Mesothelial cell of epicardium (in vitro differentiated cells): ENCODE data around the gene SLC22A5. TPM values are rescaled to one million over a fixed set of nuclear protein-coding genes. Genes with fewer than 3 reads are reported as not detected.
"Not testable (repeated sequence)": the region's sequence is repeated elsewhere in the genome, so short reads cannot be mapped to it uniquely, and the experiment has no call there.

ENCODE experiments used
- DNase-seq, 2 experiments: peaks; one replicate each; pipeline ENCODE4 v3.0.0; 2021; ENCODE audit warnings: low spot score in 2 of 2; ENCODE audit not compliant: unreplicated experiment in 2 of 2
- H3K27ac Mint-ChIP-seq: 2 replicates; pipeline ENCODE4 v1.8.0; 2021; ENCODE audit warnings: mixed read lengths
- H3K27me3 Mint-ChIP-seq: 2 replicates; pipeline ENCODE4 v1.8.0; 2021; ENCODE audit warnings: low read depth, mixed read lengths
- H3K36me3 Mint-ChIP-seq: 2 replicates; pipeline ENCODE4 v1.8.0; 2021; ENCODE audit warnings: mixed read lengths
- H3K4me1 Mint-ChIP-seq: 2 replicates; pipeline ENCODE4 v1.8.0; 2021; ENCODE audit warnings: mixed read lengths
- H3K4me3 Mint-ChIP-seq: 2 replicates; pipeline ENCODE4 v1.8.0; 2021; ENCODE audit warnings: mild to moderate bottlenecking, moderate library complexity, mixed read lengths
- H3K9me3 Mint-ChIP-seq: 2 replicates; pipeline ENCODE4 v1.8.0; 2021; ENCODE audit warnings: mixed read lengths
- total RNA-seq: library from RNA; stranded (reverse); gene quantifications from 3 replicates; pipeline ENCODE4 v1.2.1, GENCODE V29; 2021
- TF ChIP-seq, protein P1 (sequence below): fragments of 200-600 bp; sonication (generic); IDR thresholded peaks from one replicate; pipeline ENCODE4 v1.5.0; 2021; ENCODE audit warnings: antibody characterized with exemption; ENCODE audit not compliant: unreplicated experiment

The SLC22A5 gene
- total RNA-seq, 1 donor from 2014 or later = 31.1 TPM

DNA sequence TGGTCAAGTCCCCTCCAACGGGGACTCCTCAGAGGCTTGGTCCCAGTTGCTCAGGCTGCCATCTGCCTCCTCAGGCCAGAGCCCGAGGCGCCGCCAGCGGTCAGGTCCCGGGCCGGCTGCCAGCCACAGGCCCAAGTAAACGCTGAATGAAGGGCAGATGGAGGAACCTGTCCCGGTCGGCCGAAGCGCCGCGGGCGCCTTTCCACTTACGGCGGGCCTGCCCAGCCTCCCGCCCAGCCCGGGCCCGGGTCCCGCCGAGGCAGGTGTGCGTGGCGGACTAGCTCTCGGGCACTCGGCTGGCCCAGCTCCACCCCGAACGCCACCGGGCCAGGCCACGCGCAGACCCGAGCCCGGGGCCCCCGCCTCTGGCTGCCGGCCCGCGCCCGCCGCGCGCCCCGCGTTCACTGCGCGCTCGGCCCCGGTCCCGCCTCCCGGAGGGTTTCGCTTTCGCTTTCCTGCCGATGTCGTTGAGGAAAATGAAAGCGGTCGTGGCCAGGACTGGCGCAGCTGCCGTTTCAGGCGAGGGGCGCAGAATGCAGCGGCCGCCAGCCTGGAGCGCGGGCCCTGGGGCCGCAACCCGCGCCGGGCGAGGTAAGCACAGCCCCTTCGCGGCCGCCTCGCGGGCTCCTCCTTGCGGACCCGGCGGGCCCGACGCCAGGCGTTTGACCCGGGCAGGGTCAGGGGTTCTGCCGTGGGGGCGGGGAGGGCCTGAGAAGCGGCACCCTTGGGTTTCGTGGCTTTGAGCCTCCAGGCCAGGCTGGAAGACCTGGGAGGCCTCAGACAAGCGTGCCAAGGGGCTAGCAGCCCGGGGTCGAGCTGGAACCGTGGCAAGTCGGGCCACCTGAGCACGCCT lies 41.2 kb downstream of the SLC22A5 start:
- DNase-seq = peak; percentile 53 to 80
- Mint-ChIP-seq H3K27ac (peak overlapping the region; percentile 95), H3K4me3 (peak overlapping the region; percentile 77), H3K4me1 (peaks cover 50% of the 10 kb centered on the region), H3K36me3 (peaks cover 8% of the 10 kb centered on the region), H3K27me3 (no peaks in the 10 kb centered on the region), H3K9me3 (peaks cover 11% of the 10 kb centered on the region)
- TF ChIP-seq, protein P1, sequence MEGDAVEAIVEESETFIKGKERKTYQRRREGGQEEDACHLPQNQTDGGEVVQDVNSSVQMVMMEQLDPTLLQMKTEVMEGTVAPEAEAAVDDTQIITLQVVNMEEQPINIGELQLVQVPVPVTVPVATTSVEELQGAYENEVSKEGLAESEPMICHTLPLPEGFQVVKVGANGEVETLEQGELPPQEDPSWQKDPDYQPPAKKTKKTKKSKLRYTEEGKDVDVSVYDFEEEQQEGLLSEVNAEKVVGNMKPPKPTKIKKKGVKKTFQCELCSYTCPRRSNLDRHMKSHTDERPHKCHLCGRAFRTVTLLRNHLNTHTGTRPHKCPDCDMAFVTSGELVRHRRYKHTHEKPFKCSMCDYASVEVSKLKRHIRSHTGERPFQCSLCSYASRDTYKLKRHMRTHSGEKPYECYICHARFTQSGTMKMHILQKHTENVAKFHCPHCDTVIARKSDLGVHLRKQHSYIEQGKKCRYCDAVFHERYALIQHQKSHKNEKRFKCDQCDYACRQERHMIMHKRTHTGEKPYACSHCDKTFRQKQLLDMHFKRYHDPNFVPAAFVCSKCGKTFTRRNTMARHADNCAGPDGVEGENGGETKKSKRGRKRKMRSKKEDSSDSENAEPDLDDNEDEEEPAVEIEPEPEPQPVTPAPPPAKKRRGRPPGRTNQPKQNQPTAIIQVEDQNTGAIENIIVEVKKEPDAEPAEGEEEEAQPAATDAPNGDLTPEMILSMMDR = peak; percentile 70

DNA sequence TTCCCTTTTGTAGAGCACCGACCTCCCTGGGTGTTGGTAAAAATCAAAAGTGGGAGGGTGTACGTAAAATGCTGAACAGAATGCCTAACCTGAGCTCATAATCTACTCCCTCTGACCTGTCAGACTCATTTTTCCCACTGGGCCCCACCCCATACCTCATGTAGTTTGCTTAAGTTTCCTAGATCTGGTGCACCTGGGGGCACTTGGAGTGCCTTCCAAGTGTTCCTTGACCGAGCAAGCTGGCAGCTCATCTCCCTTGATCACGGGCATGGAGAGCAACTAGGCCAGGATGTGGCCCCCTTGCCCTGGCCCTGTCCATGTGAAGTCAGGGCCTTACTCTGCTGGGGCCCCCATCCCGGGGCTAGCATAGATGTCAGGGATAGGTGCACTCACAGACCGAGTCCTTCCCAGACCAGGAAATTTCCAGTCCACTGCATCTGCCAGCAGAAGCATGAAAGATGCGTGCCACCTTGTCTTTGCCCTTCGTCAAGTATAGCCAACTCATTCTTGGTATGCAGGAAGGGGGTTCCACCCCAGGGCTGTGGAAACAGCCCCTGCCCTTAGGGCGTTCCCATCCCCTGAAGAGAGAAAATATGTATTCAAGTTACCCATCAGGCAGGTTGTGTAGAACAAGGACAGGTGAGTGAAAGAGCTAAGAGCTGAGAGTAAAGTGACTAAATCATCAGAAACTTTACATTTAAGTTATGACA lies 41.9 kb downstream of the SLC22A5 start:
- Mint-ChIP-seq H3K4me3 (peak overlapping the region; percentile 69), H3K36me3 (peaks cover 8% of the 10 kb centered on the region), H3K4me1 (peaks cover 50% of the 10 kb centered on the region), H3K27ac (peak overlapping the region; percentile 94), H3K27me3 (no peaks in the 10 kb centered on the region), H3K9me3 (peaks cover 11% of the 10 kb centered on the region)
- no peak for DNase-seq
- TF ChIP-seq, protein P1 = no peak

DNA sequence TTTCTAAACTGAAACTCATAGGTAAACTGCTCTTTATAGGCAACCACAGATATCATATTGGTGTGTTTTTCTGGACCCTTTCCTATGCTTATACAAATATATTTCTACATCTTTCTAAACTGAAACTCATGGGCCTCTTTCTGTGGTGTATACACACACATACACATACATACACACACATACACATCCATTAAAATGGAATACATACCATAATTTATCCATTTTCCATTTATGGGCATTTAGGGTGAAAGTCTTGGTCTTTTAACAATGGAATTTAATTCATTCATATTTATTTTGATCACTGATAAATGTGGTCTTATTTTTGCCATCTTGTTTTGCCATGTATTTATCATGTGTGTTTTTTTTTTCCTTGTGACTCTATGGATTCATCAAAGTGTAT lies 44.1 kb downstream of the SLC22A5 start:
- no peaks in the 10 kb centered on the region for H3K27me3 Mint-ChIP-seq
- DNase-seq = no peak
- peak overlapping the region; percentile 20 for H3K27ac Mint-ChIP-seq
- no peak overlapping the region for H3K4me3 Mint-ChIP-seq
- H3K36me3 Mint-ChIP-seq = peaks cover 12% of the 10 kb centered on the region
- H3K9me3 Mint-ChIP-seq = peaks cover 4% of the 10 kb centered on the region
- H3K4me1 Mint-ChIP-seq = peaks cover 58% of the 10 kb centered on the region
- TF ChIP-seq, protein P1 = no peak

DNA sequence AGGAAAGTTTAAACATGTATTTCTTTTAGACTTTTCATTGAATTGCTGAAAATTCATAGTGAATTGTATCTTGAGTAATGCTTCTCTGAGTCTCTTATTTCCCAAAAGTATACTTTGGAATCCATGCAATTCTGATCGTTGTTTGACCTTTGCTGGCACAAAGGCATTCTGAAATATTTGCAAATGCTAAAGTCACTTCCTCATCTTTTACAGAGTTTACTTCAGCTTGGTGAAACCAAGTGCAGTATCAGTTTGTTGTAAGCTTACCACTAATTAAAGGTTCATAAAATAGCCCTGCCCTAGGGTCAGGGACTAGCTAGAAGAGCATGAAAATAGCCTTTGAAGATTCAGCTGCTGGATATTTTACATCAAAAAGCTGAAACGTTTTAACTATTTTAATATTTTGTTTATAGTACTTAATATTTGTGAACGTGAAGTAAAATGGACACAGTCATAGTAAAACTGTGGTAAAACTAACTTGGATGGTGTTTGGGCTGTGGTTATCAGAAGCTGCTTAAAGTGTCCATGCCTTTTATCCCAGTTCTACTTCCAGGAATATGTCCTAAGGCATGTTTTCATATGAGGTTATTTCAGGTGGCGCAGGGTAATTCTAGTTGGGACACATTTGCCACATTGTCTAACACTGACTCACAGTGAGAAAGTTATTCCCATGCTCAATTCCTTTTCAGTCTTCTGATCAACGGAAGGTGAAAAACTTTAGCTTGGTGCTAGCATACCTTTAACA lies 45.3 kb downstream of the SLC22A5 start:
- H3K27ac Mint-ChIP-seq = peak overlapping the region; percentile 91
- no peaks in the 10 kb centered on the region for H3K27me3 Mint-ChIP-seq
- H3K9me3 Mint-ChIP-seq = peaks cover 4% of the 10 kb centered on the region
- H3K36me3 Mint-ChIP-seq = peaks cover 12% of the 10 kb centered on the region
- peaks cover 55% of the 10 kb centered on the region for H3K4me1 Mint-ChIP-seq
- no peak for DNase-seq
- H3K4me3 Mint-ChIP-seq = no peak overlapping the region
- TF ChIP-seq, protein P1 = no peak

DNA sequence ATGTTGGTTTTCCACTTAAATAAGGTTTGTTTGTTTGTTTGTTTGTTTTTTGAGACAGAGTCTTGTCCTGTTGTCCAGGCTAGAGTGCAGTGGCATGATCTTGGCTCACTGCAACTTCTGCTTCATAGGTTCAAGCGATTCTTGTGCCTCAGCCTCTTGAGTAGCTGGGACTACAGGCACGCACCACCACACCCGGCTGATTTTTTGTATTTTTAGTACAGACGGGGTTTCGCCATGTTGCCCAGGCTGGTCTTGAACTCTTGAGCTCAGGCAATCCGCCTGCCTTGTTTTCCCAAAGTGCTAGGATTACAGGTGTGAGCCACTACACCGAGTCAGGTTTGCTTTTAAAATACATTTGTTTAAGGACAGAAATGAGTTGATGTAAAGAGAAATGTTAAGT lies 46.0 kb downstream of the SLC22A5 start:
- H3K27me3 Mint-ChIP-seq, DNase-seq, H3K4me3 Mint-ChIP-seq, H3K9me3 Mint-ChIP-seq, H3K27ac Mint-ChIP-seq: not testable (repeated sequence)
- Mint-ChIP-seq H3K36me3 (peaks cover 12% of the 10 kb centered on the region), H3K4me1 (peaks cover 56% of the 10 kb centered on the region)
